Spleen (tissue), 7 donors: ENCODE results near the gene PTPN7.
"Not testable (repeated sequence)": the region's sequence is repeated elsewhere in the genome, so short reads cannot be mapped to it uniquely, and the experiment has no call there.

Source experiments
- CTCF ChIP-seq, 11 experiments: fragments of 200-600 bp in 7 of 11; fragments of 450-650 bp in 4 of 11; sonication (generic) in 4 of 11; IDR thresholded peaks in 8 of 11; conservative IDR thresholded peaks in 3 of 11; 1 replicate in 7 of 11; 2 replicates in 4 of 11; pipeline versions ENCODE4 v1.4.0 to v1.8.0; 2016 to 2021; ENCODE audit warnings: antibody characterized with exemption in 11 of 11, inconsistent platforms in 4 of 11, mild to moderate bottlenecking in 1 of 11
- POLR2AphosphoS5 ChIP-seq, 3 donors: sonication (generic); formaldehyde crosslinking; IDR thresholded peaks; one replicate each; pipeline ENCODE4 v1.5.1; 2017; ENCODE audit warnings: antibody characterized with exemption in 3 of 3
- donor health status: DM: no; HTN: no; CAD: no; lungs with moderate emphysema.
- donor health status: DM: no; HTN: no; CAD: no.
- donor health status: DM: no; HTN: no; CAD: no.

- not testable (repeated sequence) for TF ChIP-seq CTCF (IDR thresholded peaks at IDR 0.05 in 8 of 11, conservative IDR thresholded peaks at IDR 0.05 in 3 of 11); POLR2AphosphoS5 (IDR thresholded peaks at IDR 0.05)
Observed at GRCh38 chr1:202145744-202146140, 14.7 kb downstream of the PTPN7 start.
